Right lung (tissue), 10 donors: ENCODE data around the gene USP17L11. TPM values are rescaled to one million over a fixed set of nuclear protein-coding genes. Genes with fewer than 3 reads are reported as not detected.
"Not testable (repeated sequence)": the region's sequence is repeated elsewhere in the genome, so short reads cannot be mapped to it uniquely, and the experiment has no call there.

ENCODE experiments used
- DNase-seq, 2 donors: peaks; one replicate each; pipeline ENCODE4 v3.0.0-alpha.2; 2013
- long read RNA-seq, 8 donors: transcript quantifications; one replicate each; lab custom pipeline, GENCODE V29; 2026
- polyA plus RNA-seq, 5 donors: library from polyadenylated mRNA; unstranded; fragments of 120-200 nt; gene quantifications; one replicate each; pipeline versions ENCODE4 v1.2.1 to v1.2.3, GENCODE V29; 2013; ENCODE audit warnings: inconsistent platforms in 1 of 5, low replicate concordance in 1 of 5; ENCODE audit not compliant: insufficient read length in 5 of 5, insufficient read depth in 1 of 5

The USP17L11 gene, protein sequence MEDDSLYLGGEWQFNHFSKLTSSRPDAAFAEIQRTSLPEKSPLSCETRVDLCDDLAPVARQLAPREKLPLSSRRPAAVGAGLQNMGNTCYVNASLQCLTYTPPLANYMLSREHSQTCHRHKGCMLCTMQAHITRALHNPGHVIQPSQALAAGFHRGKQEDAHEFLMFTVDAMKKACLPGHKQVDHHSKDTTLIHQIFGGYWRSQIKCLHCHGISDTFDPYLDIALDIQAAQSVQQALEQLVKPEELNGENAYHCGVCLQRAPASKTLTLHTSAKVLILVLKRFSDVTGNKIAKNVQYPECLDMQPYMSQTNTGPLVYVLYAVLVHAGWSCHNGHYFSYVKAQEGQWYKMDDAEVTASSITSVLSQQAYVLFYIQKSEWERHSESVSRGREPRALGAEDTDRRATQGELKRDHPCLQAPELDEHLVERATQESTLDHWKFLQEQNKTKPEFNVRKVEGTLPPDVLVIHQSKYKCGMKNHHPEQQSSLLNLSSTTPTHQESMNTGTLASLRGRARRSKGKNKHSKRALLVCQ
- not detected for polyA plus RNA-seq
- long read RNA-seq, donor 1 = 0 reads
- long read RNA-seq, donor 2 = 0 reads
- long read RNA-seq, donor 3 = 0 reads
- long read RNA-seq, donor 4 = 0 reads
- long read RNA-seq, donor 5 = 0 reads
- long read RNA-seq, donor 6 = 0 reads
- long read RNA-seq, donor 7 = 0 reads
- long read RNA-seq, donor 8 = 0 reads

DNA sequence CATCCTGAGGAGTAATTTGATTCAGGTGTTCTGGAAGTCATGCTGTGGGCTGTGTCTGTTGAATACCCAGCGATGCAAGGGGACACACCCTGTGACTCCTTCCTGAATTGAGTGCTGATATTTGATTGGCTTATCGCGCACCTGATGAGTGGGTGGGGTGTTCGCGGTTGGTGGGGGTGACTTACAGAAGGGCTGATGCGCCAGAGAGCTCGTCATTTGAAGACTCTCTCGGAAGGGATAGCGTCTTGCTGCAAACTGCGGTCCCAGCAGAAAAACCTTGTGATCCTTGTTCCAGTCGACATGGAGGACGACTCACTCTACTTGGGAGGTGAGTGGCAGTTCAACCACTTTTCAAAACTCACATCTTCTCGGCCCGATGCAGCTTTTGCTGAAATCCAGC is at the start of gene USP17L11:
Gene USP17L11 (plus strand): TSS at position 301 of the 400 bp plus-strand sequence. CDS start 0 bp downstream, at position 301.
- DNase-seq = not testable (repeated sequence)

DNA sequence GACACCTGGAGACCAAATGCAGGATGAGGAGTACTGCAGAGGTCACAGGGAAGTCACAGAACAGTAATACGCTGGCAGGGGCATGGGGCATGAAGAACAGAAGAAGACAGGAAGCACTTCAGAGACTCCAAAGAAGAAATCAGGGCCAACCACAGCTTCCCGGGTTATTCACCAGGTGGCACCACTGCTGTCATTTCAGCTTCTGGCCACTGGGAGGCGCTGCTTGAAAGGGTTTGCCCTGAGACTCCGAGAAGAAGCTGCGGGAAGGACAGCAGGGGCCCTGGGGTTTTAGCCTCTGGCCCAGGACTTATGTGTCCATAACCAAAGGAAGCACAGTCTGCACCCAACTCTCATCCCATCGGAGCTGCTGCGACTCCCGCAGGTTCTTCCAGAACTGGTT is 49.2 kb upstream of the USP17L11 start:
- not testable (repeated sequence) for DNase-seq

DNA sequence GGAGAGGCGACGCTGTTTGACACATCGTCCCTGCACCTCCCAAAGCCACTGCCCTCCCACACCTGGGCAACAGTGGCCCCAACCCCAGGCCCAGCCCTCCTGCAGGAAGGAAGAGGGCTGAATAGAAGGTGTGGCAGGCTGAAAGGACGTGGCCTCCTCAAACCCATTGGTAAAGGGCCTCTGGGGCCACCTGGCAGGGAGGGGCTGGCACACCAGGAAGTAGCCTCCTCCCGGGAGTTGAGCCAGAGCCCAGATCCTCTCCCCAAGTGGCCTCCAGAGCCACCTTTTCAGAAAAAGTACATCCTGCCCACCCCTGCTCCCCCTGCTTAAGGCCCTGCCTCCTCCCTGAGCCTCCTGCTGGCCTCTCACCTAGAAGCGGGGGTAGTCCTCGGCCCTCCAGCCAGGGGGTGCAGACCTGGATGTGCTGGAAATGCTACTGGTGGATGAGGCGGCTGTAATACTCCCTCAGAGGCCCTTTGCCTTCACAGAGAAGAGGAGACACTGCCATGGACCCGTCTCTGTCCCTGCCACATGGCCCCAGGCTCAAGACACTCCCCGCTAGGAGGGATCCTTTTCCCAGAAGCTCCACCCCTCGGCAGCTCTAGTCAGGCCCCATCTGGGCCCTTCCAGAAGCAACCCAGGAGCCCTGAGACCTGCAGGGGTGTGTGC is 45.3 kb upstream of the USP17L11 start, which contains the start of gene FAM90A26:
Gene FAM90A26 (plus strand): TSS at position 619 of the 669 bp plus-strand sequence. CDS start 2,764 bp downstream, outside the sequence.
- not testable (repeated sequence) for DNase-seq

DNA sequence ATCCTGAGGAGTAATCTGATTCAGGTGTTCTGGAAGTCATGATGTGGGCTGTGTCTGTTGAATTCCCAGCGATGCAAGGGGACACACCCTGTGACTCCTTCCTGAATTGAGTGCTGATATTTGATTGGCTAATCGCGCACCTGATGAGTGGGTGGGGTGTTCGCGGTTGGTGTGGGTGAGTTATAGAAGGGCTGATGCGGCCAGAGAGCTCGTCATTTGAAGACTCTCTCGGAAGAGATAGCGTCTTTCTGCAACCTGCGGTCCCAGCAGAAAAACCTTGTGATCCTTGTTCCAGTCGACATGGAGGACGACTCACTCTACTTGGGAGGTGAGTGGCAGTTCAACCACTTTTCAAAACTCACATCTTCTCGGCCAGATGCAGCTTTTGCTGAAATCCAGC is 4.8 kb upstream of the USP17L11 start, which contains the start of gene USP17L10:
Gene USP17L10 (plus strand): TSS at position 301 of the 400 bp plus-strand sequence. CDS start 0 bp downstream, at position 301.
- not testable (repeated sequence) for DNase-seq

DNA sequence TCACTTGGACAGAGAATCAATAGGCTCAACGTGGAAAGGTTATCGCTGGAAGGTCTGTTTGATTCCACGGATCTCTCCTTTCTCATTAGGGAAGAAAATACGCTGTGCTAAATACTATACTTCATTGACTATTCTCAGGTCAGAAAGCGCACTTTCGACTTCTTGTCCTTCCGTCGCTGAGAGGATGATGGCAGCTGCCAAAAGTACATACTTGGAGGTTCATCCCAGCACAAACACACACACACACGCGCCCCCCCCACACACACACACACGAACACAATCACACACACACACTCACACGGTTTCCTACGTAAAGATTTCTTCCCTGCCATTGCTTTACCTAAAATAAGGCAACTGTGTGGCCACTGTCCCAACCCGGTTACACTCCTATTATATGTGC is 504 bp upstream of the USP17L11 start:
- DNase-seq = not testable (repeated sequence)

DNA sequence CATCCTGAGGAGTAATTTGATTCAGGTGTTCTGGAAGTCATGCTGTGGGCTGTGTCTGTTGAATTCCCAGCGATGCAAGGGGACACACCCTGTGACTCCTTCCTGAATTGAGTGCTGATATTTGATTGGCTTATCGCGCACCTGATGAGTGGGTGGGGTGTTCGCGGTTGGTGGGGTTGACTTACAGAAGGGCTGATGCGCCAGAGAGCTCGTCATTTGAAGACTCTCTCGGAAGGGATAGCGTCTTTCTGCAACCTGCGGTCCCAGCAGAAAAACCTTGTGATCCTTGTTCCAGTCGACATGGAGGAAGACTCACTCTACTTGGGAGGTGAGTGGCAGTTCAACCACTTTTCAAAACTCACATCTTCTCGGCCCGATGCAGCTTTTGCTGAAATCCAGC is 4.6 kb downstream of the USP17L11 start, which contains the start of gene USP17L12:
Gene USP17L12 (plus strand): TSS at position 301 of the 400 bp plus-strand sequence. CDS start 0 bp downstream, at position 301.
- not testable (repeated sequence) for DNase-seq

DNA sequence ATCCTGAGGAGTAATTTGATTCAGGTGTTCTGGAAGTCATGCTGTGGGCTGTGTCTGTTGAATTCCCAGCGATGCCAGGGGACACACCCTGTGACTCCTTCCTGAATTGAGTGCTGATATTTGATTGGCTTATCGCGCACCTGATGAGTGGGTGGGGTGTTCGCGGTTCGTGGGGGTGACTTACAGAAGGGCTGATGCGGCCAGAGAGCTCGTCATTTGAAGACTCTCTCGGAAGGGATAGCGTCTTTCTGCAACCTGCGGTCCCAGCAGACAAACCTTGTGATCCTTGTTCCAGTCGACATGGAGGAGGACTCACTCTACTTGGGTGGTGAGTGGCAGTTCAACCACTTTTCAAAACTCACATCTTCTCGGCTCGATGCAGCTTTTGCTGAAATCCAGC is 9.4 kb downstream of the USP17L11 start, which contains the start of gene USP17L13:
Gene USP17L13 (plus strand): TSS at position 301 of the 400 bp plus-strand sequence. CDS start 0 bp downstream, at position 301.
- DNase-seq = not testable (repeated sequence)

DNA sequence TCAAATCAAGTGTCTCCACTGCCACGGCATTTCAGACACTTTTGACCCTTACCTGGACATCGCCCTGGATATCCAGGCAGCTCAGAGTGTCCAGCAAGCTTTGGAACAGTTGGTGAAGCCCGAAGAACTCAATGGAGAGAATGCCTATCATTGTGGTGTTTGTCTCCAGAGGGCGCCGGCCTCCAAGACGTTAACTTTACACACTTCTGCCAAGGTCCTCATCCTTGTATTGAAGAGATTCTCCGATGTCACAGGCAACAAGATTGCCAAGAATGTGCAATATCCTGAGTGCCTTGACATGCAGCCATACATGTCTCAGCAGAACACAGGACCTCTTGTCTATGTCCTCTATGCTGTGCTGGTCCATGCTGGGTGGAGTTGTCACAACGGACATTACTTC is 15.0 kb downstream of the USP17L11 start:
- DNase-seq = not testable (repeated sequence)

DNA sequence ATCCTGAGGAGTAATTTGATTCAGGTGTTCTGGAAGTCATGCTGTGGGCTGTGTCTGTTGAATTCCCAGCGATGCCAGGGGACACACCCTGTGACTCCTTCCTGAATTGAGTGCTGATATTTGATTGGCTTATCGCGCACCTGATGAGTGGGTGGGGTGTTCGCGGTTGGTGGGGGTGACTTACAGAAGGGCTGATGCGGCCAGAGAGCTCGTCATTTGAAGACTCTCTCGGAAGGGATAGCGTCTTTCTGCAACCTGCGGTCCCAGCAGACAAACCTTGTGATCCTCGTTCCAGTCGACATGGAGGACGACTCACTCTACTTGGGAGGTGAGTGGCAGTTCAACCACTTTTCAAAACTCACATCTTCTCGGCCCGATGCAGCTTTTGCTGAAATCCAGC is 18.9 kb downstream of the USP17L11 start, which contains the start of gene USP17L15:
Gene USP17L15 (plus strand): TSS at position 301 of the 400 bp plus-strand sequence. CDS start 0 bp downstream, at position 301.
- DNase-seq = not testable (repeated sequence)

DNA sequence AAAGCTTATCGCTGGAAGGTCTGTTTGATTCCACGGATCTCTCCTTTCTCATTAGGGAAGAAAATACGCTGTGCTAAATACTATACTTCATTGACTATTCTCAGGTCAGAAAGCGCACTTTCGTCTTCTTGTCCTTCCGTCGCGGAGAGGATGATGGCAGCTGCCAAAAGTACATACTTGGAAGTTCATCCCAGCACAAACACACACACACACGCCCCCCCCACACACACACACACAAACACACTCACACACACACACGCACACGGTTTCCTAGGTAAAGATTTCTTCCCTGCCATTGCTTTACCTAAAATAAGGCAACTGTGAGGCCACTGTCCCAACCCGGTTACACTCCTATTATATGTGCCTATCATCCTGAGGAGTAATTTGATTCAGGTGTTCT is 23.3 kb downstream of the USP17L11 start:
- DNase-seq = not testable (repeated sequence)

DNA sequence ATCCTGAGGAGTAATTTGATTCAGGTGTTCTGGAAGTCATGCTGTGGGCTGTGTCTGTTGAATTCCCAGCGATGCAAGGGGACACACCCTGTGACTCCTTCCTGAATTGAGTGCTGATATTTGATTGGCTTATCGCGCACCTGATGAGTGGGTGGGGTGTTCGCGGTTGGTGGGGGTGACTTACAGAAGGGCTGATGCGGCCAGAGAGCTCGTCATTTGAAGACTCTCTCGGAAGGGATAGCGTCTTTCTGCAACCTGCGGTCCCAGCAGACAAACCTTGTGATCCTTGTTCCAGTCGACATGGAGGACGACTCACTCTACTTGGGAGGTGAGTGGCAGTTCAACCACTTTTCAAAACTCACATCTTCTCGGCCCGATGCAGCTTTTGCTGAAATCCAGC is 28.4 kb downstream of the USP17L11 start, which contains the start of gene USP17L17:
Gene USP17L17 (plus strand): TSS at position 301 of the 400 bp plus-strand sequence. CDS start 0 bp downstream, at position 301.
- DNase-seq = not testable (repeated sequence)

DNA sequence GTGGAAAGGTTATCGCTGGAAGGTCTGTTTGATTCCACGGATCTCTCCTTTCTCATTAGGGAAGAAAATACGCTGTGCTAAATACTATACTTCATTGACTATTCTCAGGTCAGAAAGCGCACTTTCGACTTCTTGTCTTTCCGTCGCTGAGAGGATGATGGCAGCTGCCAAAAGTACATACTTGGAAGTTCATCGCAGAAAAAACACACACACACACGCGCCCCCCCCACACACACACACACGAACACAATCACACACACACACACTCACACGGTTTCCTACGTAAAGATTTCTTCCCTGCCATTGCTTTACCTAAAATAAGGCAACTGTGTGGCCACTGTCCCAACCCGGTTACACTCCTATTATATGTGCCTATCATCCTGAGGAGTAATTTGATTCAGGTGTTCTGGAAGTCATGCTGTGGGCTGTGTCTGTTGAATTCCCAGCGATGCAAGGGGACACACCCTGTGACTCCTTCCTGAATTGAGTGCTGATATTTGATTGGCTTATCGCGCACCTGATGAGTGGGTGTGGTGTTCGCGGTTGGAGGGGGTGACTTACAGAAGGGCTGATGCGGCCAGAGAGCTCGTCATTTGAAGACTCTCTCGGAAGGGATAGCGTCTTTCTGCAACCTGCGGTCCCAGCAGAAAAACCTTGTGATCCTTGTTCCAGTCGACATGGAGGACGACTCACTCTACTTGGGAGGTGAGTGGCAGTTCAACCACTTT is 32.9 kb downstream of the USP17L11 start, which contains the start of gene USP17L18:
Gene USP17L18 (plus strand): TSS at position 678 of the 728 bp plus-strand sequence. CDS start 0 bp downstream, at position 678.
- DNase-seq = not testable (repeated sequence)

DNA sequence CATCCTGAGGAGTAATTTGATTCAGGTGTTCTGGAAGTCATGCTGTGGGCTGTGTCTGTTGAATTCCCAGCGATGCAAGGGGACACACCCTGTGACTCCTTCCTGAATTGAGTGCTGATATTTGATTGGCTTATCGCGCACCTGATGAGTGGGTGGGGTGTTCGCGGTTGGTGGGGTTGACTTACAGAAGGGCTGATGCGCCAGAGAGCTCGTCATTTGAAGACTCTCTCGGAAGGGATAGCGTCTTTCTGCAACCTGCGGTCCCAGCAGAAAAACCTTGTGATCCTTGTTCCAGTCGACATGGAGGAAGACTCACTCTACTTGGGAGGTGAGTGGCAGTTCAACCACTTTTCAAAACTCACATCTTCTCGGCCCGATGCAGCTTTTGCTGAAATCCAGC is 37.9 kb downstream of the USP17L11 start, which contains the start of gene USP17L19:
Gene USP17L19 (plus strand): TSS at position 301 of the 400 bp plus-strand sequence. CDS start 0 bp downstream, at position 301.
- DNase-seq = not testable (repeated sequence)

DNA sequence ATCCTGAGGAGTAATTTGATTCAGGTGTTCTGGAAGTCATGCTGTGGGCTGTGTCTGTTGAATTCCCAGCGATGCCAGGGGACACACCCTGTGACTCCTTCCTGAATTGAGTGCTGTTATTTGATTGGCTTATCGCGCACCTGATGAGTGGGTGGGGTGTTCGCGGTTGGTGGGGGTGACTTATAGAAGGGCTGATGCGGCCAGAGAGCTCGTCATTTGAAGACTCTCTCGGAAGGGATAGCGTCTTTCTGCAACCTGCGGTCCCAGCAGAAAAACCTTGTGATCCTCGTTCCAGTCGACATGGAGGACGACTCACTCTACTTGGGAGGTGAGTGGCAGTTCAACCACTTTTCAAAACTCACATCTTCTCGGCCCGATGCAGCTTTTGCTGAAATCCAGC is 42.6 kb downstream of the USP17L11 start, which contains the start of gene USP17L20:
Gene USP17L20 (plus strand): TSS at position 301 of the 400 bp plus-strand sequence. CDS start 0 bp downstream, at position 301.
- not testable (repeated sequence) for DNase-seq

DNA sequence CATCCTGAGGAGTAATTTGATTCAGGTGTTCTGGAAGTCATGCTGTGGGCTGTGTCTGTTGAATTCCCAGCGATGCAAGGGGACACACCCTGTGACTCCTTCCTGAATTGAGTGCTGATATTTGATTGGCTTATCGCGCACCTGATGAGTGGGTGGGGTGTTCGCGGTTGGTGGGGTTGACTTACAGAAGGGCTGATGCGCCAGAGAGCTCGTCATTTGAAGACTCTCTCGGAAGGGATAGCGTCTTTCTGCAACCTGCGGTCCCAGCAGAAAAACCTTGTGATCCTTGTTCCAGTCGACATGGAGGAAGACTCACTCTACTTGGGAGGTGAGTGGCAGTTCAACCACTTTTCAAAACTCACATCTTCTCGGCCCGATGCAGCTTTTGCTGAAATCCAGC is 47.4 kb downstream of the USP17L11 start, which contains the start of gene USP17L21:
Gene USP17L21 (plus strand): TSS at position 301 of the 400 bp plus-strand sequence. CDS start 0 bp downstream, at position 301.
- not testable (repeated sequence) for DNase-seq
